ENCODE data around the gene PCDH11X. TPM values are rescaled to one million over a fixed set of nuclear protein-coding genes. Genes with fewer than 3 reads are reported as not detected.
"Not testable (repeated sequence)": the region's sequence is repeated elsewhere in the genome, so short reads cannot be mapped to it uniquely, and the experiment has no call there.

Gene PCDH11X
- total RNA-seq: not detected in 2 replicates

- POLR2A ChIA-PET; H3K27ac Mint-ChIP-seq; intact Hi-C loops (cut with micrococcal nuclease); H3K4me3 Mint-ChIP-seq; DNase-seq; ATAC-seq (ENCODE audit: low read depth); H3K36me3 Mint-ChIP-seq (ENCODE audit: low read depth); CTCF ChIA-PET; H3K27me3 Mint-ChIP-seq; H3K4me1 Mint-ChIP-seq; H3K9me3 Mint-ChIP-seq: not testable (repeated sequence)
These were observed at the start of gene PCDH11X for GRCh38 chrX:91779135-91779534. Gene PCDH11X, plus strand, starts transcription at chrX:91779375. Its CDS starts 56,130 bp downstream, at chrX:91835505.

GRCh38 chrX:91747446-91747845 is 31.7 kb upstream of the PCDH11X start:
- H3K27ac Mint-ChIP-seq; ATAC-seq (ENCODE audit: low read depth); H3K4me3 Mint-ChIP-seq; H3K4me1 Mint-ChIP-seq; intact Hi-C loops (cut with micrococcal nuclease); H3K36me3 Mint-ChIP-seq (ENCODE audit: low read depth); H3K27me3 Mint-ChIP-seq; POLR2A ChIA-PET; DNase-seq; H3K9me3 Mint-ChIP-seq; CTCF ChIA-PET: not testable (repeated sequence)

- H3K9me3 Mint-ChIP-seq; intact Hi-C loops (cut with micrococcal nuclease); H3K27ac Mint-ChIP-seq; H3K36me3 Mint-ChIP-seq (ENCODE audit: low read depth); POLR2A ChIA-PET; H3K4me1 Mint-ChIP-seq; ATAC-seq (ENCODE audit: low read depth); H3K4me3 Mint-ChIP-seq; DNase-seq; CTCF ChIA-PET; H3K27me3 Mint-ChIP-seq: not testable (repeated sequence)
These were observed 26.2 kb upstream of the PCDH11X start for GRCh38 chrX:91753022-91753421.

GRCh38 chrX:91770619-91771488 is 8.3 kb upstream of the PCDH11X start:
- H3K27me3 Mint-ChIP-seq; intact Hi-C loops (cut with micrococcal nuclease); CTCF ChIA-PET; POLR2A ChIA-PET; H3K27ac Mint-ChIP-seq; H3K36me3 Mint-ChIP-seq (ENCODE audit: low read depth); DNase-seq; H3K4me1 Mint-ChIP-seq; H3K4me3 Mint-ChIP-seq; H3K9me3 Mint-ChIP-seq: not testable (repeated sequence)
- peak; percentile 76 for ATAC-seq (ENCODE audit: low read depth)

GRCh38 chrX:91773943-91774342 is 5.2 kb upstream of the PCDH11X start:
- H3K36me3 Mint-ChIP-seq (ENCODE audit: low read depth); H3K27ac Mint-ChIP-seq; DNase-seq; H3K27me3 Mint-ChIP-seq; POLR2A ChIA-PET; CTCF ChIA-PET; H3K4me1 Mint-ChIP-seq; H3K9me3 Mint-ChIP-seq; H3K4me3 Mint-ChIP-seq; ATAC-seq (ENCODE audit: low read depth); intact Hi-C loops (cut with micrococcal nuclease): not testable (repeated sequence)

GRCh38 chrX:91780008-91780407 is 833 bp downstream of the PCDH11X start:
- H3K4me3 Mint-ChIP-seq; DNase-seq; H3K27me3 Mint-ChIP-seq; H3K9me3 Mint-ChIP-seq; POLR2A ChIA-PET; ATAC-seq (ENCODE audit: low read depth); intact Hi-C loops (cut with micrococcal nuclease); H3K36me3 Mint-ChIP-seq (ENCODE audit: low read depth); H3K4me1 Mint-ChIP-seq; H3K27ac Mint-ChIP-seq; CTCF ChIA-PET: not testable (repeated sequence)

- intact Hi-C loops (cut with micrococcal nuclease); H3K27ac Mint-ChIP-seq; H3K9me3 Mint-ChIP-seq; H3K4me3 Mint-ChIP-seq; POLR2A ChIA-PET; ATAC-seq (ENCODE audit: low read depth); CTCF ChIA-PET; H3K27me3 Mint-ChIP-seq; DNase-seq; H3K36me3 Mint-ChIP-seq (ENCODE audit: low read depth); H3K4me1 Mint-ChIP-seq: not testable (repeated sequence)
These were observed 1.5 kb downstream of the PCDH11X start for GRCh38 chrX:91780698-91781097.

- ATAC-seq (ENCODE audit: low read depth); H3K36me3 Mint-ChIP-seq (ENCODE audit: low read depth); POLR2A ChIA-PET; H3K9me3 Mint-ChIP-seq; CTCF ChIA-PET; H3K4me1 Mint-ChIP-seq; H3K27me3 Mint-ChIP-seq; DNase-seq; H3K27ac Mint-ChIP-seq; H3K4me3 Mint-ChIP-seq; intact Hi-C loops (cut with micrococcal nuclease): not testable (repeated sequence)
These were observed 2.6 kb downstream of the PCDH11X start for GRCh38 chrX:91781553-91782298.

- POLR2A ChIA-PET: not testable (repeated sequence)
These were observed 3.6 kb downstream of the PCDH11X start for GRCh38 chrX:91782825-91783224.

GRCh38 chrX:91817537-91817936 is 38.4 kb downstream of the PCDH11X start:
- intact Hi-C loops (cut with micrococcal nuclease); ATAC-seq (ENCODE audit: low read depth); POLR2A ChIA-PET; H3K9me3 Mint-ChIP-seq; CTCF ChIA-PET; H3K27me3 Mint-ChIP-seq; DNase-seq; H3K4me3 Mint-ChIP-seq; H3K27ac Mint-ChIP-seq; H3K4me1 Mint-ChIP-seq; H3K36me3 Mint-ChIP-seq (ENCODE audit: low read depth): not testable (repeated sequence)

More at GRCh38 chrX:91782825-91783224, 3.6 kb downstream of the PCDH11X start:
- intact Hi-C loops (cut with micrococcal nuclease); H3K27me3 Mint-ChIP-seq; DNase-seq; H3K4me1 Mint-ChIP-seq; ATAC-seq (ENCODE audit: low read depth); H3K36me3 Mint-ChIP-seq (ENCODE audit: low read depth); H3K27ac Mint-ChIP-seq; H3K9me3 Mint-ChIP-seq; H3K4me3 Mint-ChIP-seq; CTCF ChIA-PET: not testable (repeated sequence)

- H3K4me1 Mint-ChIP-seq; ATAC-seq (ENCODE audit: low read depth); H3K27me3 Mint-ChIP-seq; H3K4me3 Mint-ChIP-seq; H3K36me3 Mint-ChIP-seq (ENCODE audit: low read depth); H3K27ac Mint-ChIP-seq; DNase-seq; CTCF ChIA-PET; intact Hi-C loops (cut with micrococcal nuclease); POLR2A ChIA-PET; H3K9me3 Mint-ChIP-seq: not testable (repeated sequence)
These were observed 46.1 kb downstream of the PCDH11X start for GRCh38 chrX:91825321-91825720.
